ENCODE results near the gene ZFR2. TPM values are rescaled to one million over a fixed set of nuclear protein-coding genes. Genes with fewer than 3 reads are reported as not detected.

ZFR2 gene
- total and polyA plus RNA-seq, 10 donors, result 0.11 to 0.92 (median 0.33) TPM; not detected in 3

DNA sequence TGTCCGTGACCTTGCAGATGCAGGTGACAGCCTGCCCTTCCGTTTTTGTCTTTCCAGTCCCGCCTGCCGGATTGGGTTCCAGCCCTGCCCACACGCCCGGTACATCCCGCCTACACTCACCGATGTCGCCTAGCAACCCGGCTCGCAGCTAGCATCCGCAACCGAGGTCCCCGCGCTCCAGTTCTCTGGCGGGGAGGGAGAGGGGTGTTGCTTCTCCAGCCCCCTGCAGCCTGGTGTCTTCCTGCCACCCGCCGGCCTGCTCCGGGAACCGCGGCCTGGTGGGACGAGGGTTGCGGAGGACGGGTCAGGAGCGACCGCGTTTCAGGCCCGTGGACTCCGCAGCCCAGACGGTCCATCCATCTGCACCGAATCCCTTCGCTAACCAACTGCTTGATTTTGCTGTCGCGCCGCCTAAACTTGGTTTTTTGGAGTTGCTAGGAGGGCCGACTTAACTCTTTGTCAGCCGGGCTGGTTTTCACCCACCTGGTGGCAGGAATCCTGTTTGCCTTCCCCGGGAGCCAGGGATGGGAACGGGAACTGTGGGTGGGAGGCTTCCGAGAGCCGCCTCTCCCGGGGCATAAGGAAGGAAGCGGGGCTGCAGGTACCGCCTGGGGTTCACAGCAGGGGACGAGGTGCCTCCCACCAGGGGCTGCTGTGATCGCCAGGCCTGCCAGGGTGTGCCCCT, 67.3 kb downstream of the ZFR2 start:
- Histone ChIP-seq H3K36me3 (no peaks in the 10 kb centered on the region), H3K27ac (no peak overlapping the region), H3K27me3 (replicated peaks in 1 of 7) (peaks cover 0 to 66% (median 26%) of the 10 kb centered on the region in 7 donors), H3K4me1 (peaks cover 8 to 58% (median 20%) of the 10 kb centered on the region in 6 donors), H3K9me3 (peaks cover 0 to 10% (median 8%) of the 10 kb centered on the region in 8 donors), H3K4me3 (peak overlapping the region in 4 of 8 donors; percentile 23 to 58 (median 29))
- intact Hi-C loops (cut with DNase I; ENCODE audit: low total_unique reads), result no loop called here
- 1 to 4% (median 4%) methylated on average over 24 to 46 of the region's 46 CpGs for WGBS, 5 donors
- peak; percentile 89 for DNase-seq
- TF ChIP-seq, protein P1, sequence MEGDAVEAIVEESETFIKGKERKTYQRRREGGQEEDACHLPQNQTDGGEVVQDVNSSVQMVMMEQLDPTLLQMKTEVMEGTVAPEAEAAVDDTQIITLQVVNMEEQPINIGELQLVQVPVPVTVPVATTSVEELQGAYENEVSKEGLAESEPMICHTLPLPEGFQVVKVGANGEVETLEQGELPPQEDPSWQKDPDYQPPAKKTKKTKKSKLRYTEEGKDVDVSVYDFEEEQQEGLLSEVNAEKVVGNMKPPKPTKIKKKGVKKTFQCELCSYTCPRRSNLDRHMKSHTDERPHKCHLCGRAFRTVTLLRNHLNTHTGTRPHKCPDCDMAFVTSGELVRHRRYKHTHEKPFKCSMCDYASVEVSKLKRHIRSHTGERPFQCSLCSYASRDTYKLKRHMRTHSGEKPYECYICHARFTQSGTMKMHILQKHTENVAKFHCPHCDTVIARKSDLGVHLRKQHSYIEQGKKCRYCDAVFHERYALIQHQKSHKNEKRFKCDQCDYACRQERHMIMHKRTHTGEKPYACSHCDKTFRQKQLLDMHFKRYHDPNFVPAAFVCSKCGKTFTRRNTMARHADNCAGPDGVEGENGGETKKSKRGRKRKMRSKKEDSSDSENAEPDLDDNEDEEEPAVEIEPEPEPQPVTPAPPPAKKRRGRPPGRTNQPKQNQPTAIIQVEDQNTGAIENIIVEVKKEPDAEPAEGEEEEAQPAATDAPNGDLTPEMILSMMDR (IDR thresholded peaks at IDR 0.05 in 8 of 11, conservative IDR thresholded peaks at IDR 0.05 in 3 of 11), result no peak
- peak in 2 of 3 donors; percentile 35 to 55 for TF ChIP-seq POLR2AphosphoS5 (IDR thresholded peaks at IDR 0.05)

DNA sequence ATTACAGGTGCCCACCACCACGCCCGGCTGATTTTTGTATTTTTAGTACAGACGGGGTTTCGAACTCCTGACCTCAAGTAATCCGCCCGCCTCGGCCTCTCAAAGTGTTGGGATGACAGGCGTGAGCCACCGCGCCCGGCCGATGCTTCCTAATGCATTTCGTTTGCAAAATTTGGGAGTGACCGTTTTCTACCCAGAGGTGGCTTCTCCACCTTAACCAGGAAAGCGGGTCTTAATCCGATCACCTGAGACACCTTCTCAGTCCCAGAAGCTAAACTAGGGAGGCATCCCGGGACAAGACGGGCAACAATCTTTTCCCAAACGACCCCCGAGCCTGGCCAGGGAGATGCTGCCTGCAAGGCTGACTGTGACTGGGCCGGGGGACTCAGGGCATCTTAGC, 67.8 kb downstream of the ZFR2 start:
- H3K27me3 ChIP-seq (replicated peaks in 1 of 7), result peaks cover 0 to 66% (median 26%) of the 10 kb centered on the region in 7 donors
- intact Hi-C loops (cut with DNase I; ENCODE audit: low total_unique reads), result no loop called here
- H3K4me1 ChIP-seq, result peaks cover 8 to 57% (median 20%) of the 10 kb centered on the region in 6 donors
- H3K36me3 ChIP-seq, result no peaks in the 10 kb centered on the region
- no peak for DNase-seq
- peaks cover 0 to 16% (median 13%) of the 10 kb centered on the region in 8 donors for H3K9me3 ChIP-seq
- no peak for TF ChIP-seq POLR2A (IDR thresholded peaks at IDR 0.05)
- no peak for TF ChIP-seq POLR2AphosphoS5 (IDR thresholded peaks at IDR 0.05)
- TF ChIP-seq, protein P1 (IDR thresholded peaks at IDR 0.05 in 8 of 11, conservative IDR thresholded peaks at IDR 0.05 in 3 of 11), result no peak
- 37 to 53% (median 40%) methylated on average over 16 to 21 of the region's 21 CpGs for WGBS, 5 donors
- H3K27ac ChIP-seq, result no peak overlapping the region
- H3K4me3 ChIP-seq, result peak overlapping the region in 4 of 8 donors; percentile 23 to 58 (median 29)

DNA sequence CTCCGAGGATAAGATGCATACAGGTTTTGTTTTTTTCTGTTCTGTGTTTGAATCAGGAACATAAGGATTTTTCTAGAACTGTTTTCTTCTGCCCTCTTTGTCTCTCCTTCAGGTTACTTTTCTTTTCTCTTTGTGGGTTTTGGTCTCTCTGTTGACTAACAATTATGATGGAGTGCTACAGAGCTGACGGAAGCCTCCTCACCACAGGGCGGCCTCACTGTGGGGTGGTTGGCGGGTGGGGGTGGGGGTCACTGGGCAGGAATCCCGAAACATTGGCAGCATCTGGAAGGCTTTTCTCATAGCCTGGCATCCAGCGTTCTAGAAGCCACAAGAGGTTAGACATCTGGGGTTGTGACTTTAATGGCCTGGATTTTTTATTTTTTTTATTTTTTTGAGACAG, 70.7 kb downstream of the ZFR2 start:
- TF ChIP-seq, protein P1 (IDR thresholded peaks at IDR 0.05 in 8 of 11, conservative IDR thresholded peaks at IDR 0.05 in 3 of 11), result no peak
- TF ChIP-seq POLR2A (IDR thresholded peaks at IDR 0.05), result no peak
- no peak for TF ChIP-seq POLR2AphosphoS5 (IDR thresholded peaks at IDR 0.05)
- DNase-seq, result no peak
- intact Hi-C loops (cut with DNase I; ENCODE audit: low total_unique reads), result no loop called here

DNA sequence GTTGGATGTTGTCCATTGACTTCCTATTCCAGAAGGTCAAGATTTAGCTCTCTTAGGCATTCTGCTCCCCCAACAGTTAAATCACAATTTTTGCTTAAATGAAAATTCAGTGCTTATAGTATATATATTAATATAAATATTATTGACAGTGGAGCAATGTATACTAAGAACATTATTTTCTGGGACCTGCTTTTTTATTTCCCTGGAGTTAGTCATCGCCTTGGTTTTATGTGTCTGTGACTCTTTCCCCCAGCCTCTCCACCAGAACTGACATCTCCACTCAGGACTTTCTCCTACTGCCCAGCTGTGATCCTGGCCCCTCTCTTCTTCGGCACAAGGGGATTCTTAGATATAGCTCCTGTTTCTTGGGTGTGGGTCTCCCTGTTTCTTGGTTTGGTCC, 72.5 kb downstream of the ZFR2 start:
- H3K9me3 ChIP-seq, result peaks cover 0 to 18% (median 15%) of the 10 kb centered on the region in 8 donors
- peaks cover 3 to 32% (median 9%) of the 10 kb centered on the region in 6 donors for H3K4me1 ChIP-seq
- no peak for TF ChIP-seq POLR2AphosphoS5 (IDR thresholded peaks at IDR 0.05)
- TF ChIP-seq, protein P1 (IDR thresholded peaks at IDR 0.05 in 8 of 11, conservative IDR thresholded peaks at IDR 0.05 in 3 of 11), result no peak
- no peak for TF ChIP-seq POLR2A (IDR thresholded peaks at IDR 0.05)
- no peaks in the 10 kb centered on the region for H3K36me3 ChIP-seq
- no peak overlapping the region for H3K4me3 ChIP-seq
- no peak overlapping the region for H3K27ac ChIP-seq
- DNase-seq, result no peak
- intact Hi-C loops (cut with DNase I; ENCODE audit: low total_unique reads), result no loop called here
- H3K27me3 ChIP-seq (replicated peaks in 1 of 7), result peaks cover 0 to 32% (median 13%) of the 10 kb centered on the region in 7 donors
- 92 to 98% (median 93%) methylated on average over 2 of the region's 2 CpGs for WGBS, 5 donors

More for the DNA sequence above, 70.7 kb downstream of the ZFR2 start:
- peaks cover 0 to 50% (median 24%) of the 10 kb centered on the region in 7 donors for H3K27me3 ChIP-seq (replicated peaks in 1 of 7)
- H3K27ac ChIP-seq, result peak overlapping the region in 5 of 8 donors; percentile 12 to 68 (median 56)
- peaks cover 8 to 43% (median 18%) of the 10 kb centered on the region in 6 donors for H3K4me1 ChIP-seq
- no peaks in the 10 kb centered on the region for H3K36me3 ChIP-seq
- no peak overlapping the region for H3K4me3 ChIP-seq
- 28 to 50% (median 38%) methylated on average over 6 of the region's 6 CpGs for WGBS, 5 donors
- peaks cover 0 to 18% (median 14%) of the 10 kb centered on the region in 8 donors for H3K9me3 ChIP-seq

All from spleen (tissue), 11 donors.